ENCODE results near the gene MEGF6. TPM values are rescaled to one million over a fixed set of nuclear protein-coding genes. Genes with fewer than 3 reads are reported as not detected.

Gene MEGF6
- total RNA-seq, 6 experiments from 2014 or later: 2.2 to 9.6 (median 4.4) TPM

- H3K27ac ChIP-seq: no peak overlapping the region
- H3K36me3 ChIP-seq: peaks cover 6 to 63% (median 16%) of the 10 kb centered on the region in 4 donors
- no peak overlapping the region for H3K4me3 ChIP-seq
- WGBS (ENCODE audit: insufficient coverage, low coverage, low lambda C conversion rate, missing lambda C conversion rate): 76% methylated on average over 5 of the region's 9 CpGs
- ATAC-seq (peak in 1 of 4 donors; percentile 17), DNase-seq (peak in 1 of 3 donors; percentile 15)
- TF ChIP-seq CTCF (IDR thresholded peaks at IDR 0.05) (no peak), POLR2A (IDR thresholded peaks at IDR 0.05) (no peak)
- intact Hi-C loops (cut with DNase I): no loop called here
- no peaks in the 10 kb centered on the region for H3K9me3 ChIP-seq
- H3K4me1 ChIP-seq: peaks cover 0 to 6% (median 3%) of the 10 kb centered on the region in 4 donors
- no peaks in the 10 kb centered on the region for H3K27me3 ChIP-seq
These were observed 19.6 kb upstream of the MEGF6 start for GRCh38 chr1:3630914-3631313.

- TF ChIP-seq POLR2A (IDR thresholded peaks at IDR 0.05): no peak
- no peak for TF ChIP-seq CTCF (IDR thresholded peaks at IDR 0.05)
- Histone ChIP-seq H3K27ac (no peak overlapping the region), H3K9me3 (no peaks in the 10 kb centered on the region), H3K4me3 (no peak overlapping the region), H3K36me3 (peaks cover 3 to 56% (median 16%) of the 10 kb centered on the region in 4 donors), H3K4me1 (peaks cover 0 to 12% (median 5%) of the 10 kb centered on the region in 4 donors), H3K27me3 (no peaks in the 10 kb centered on the region)
- DNase-seq (peak in 2 of 3 donors; percentile 31 to 37), ATAC-seq (peak; percentile 20 to 40 (median 30))
- 71% methylated on average over 2 of the region's 11 CpGs for WGBS (ENCODE audit: insufficient coverage, low coverage, low lambda C conversion rate, missing lambda C conversion rate)
- intact Hi-C loops (cut with DNase I): no loop called here
These were observed 18.9 kb upstream of the MEGF6 start for GRCh38 chr1:3630161-3630611.

GRCh38 chr1:3629561-3630160 is 18.4 kb upstream of the MEGF6 start:
- intact Hi-C loops (cut with DNase I): no loop called here
- ATAC-seq: no peak
- H3K9me3 ChIP-seq: no peaks in the 10 kb centered on the region
- TF ChIP-seq CTCF (IDR thresholded peaks at IDR 0.05): no peak
- no peak overlapping the region for H3K4me3 ChIP-seq
- H3K36me3 ChIP-seq: peaks cover 2 to 51% (median 16%) of the 10 kb centered on the region in 4 donors
- peak in 2 of 3 donors; percentile 10 to 32 for DNase-seq
- no peaks in the 10 kb centered on the region for H3K27me3 ChIP-seq
- 88% methylated on average over 3 of the region's 16 CpGs for WGBS (ENCODE audit: insufficient coverage, low coverage, low lambda C conversion rate, missing lambda C conversion rate)
- no peak overlapping the region for H3K27ac ChIP-seq
- H3K4me1 ChIP-seq: peaks cover 0 to 12% (median 5%) of the 10 kb centered on the region in 4 donors

- H3K4me3 ChIP-seq: no peak overlapping the region
- H3K27me3 ChIP-seq: no peaks in the 10 kb centered on the region
- DNase-seq (peak in 2 of 3 donors; percentile 4 to 20), ATAC-seq (no peak)
- H3K27ac ChIP-seq: no peak overlapping the region
- peaks cover 0 to 17% (median 5%) of the 10 kb centered on the region in 4 donors for H3K4me1 ChIP-seq
- H3K36me3 ChIP-seq: peaks cover 2 to 41% (median 16%) of the 10 kb centered on the region in 4 donors
- WGBS (ENCODE audit: insufficient coverage, low coverage, low lambda C conversion rate, missing lambda C conversion rate): 94% methylated on average over 5 of the region's 10 CpGs
- TF ChIP-seq POLR2A (IDR thresholded peaks at IDR 0.05) (no peak), CTCF (IDR thresholded peaks at IDR 0.05) (no peak)
- intact Hi-C loops (cut with DNase I): no loop called here
- no peaks in the 10 kb centered on the region for H3K9me3 ChIP-seq
These were observed 17.1 kb upstream of the MEGF6 start for GRCh38 chr1:3628445-3628844.

All from right lobe of liver (tissue), 6 donors.